Heart right ventricle (tissue), 16 donors: ENCODE measurements around the gene HIBCH. TPM values are rescaled to one million over a fixed set of nuclear protein-coding genes. Genes with fewer than 3 reads are reported as not detected.

Experiments
- ATAC-seq, 8 donors: fragments of 200-7000 bp; cut with Tn5 transposase; one replicate each; pipeline ENCODE4 v1.9.1; 2020; ENCODE audit warnings: mild to moderate bottlenecking in 8 of 8, moderate library complexity in 8 of 8, moderate number of reproducible peaks in 1 of 8
- DNase-seq, 2 donors: peaks; one replicate each; pipeline ENCODE4 v3.0.0-alpha.2; 2020
- H3K27ac ChIP-seq, 10 donors: fragments of 200-600 bp; sonication (generic) in 2 of 10; one replicate each; pipeline versions ENCODE4 v1.5.0 to v1.8.0; 2020 to 2022; ENCODE audit warnings: mild to moderate bottlenecking in 3 of 10
- H3K27me3 ChIP-seq, 7 donors: fragments of 200-600 bp; one replicate each; pipeline ENCODE4 v1.8.0; 2021 to 2022; ENCODE audit warnings: mild to moderate bottlenecking in 2 of 7
- H3K36me3 ChIP-seq, 9 donors: fragments of 200-600 bp; sonication (generic) in 1 of 9; one replicate each; pipeline versions ENCODE4 v1.5.0 to v1.8.0; 2020 to 2022; ENCODE audit warnings: mild to moderate bottlenecking in 2 of 9
- H3K4me1 ChIP-seq, 9 donors: fragments of 200-600 bp; sonication (generic) in 1 of 9; one replicate each; pipeline versions ENCODE4 v1.5.0 to v1.8.0; 2020 to 2022; ENCODE audit warnings: mild to moderate bottlenecking in 4 of 9
- H3K4me3 ChIP-seq, 10 donors: fragments of 200-600 bp; sonication (generic) in 2 of 10; one replicate each; pipeline versions ENCODE4 v1.5.0 to v1.8.0; 2020 to 2022; ENCODE audit warnings: mild to moderate bottlenecking in 7 of 10, moderate library complexity in 2 of 10
- H3K9me3 ChIP-seq, 11 donors: fragments of 200-600 bp in 10 of 11; sonication (generic) in 2 of 11; one replicate each; pipeline versions ENCODE4 v1.5.0 to v1.8.0; 2013 to 2022; ENCODE audit warnings: mild to moderate bottlenecking in 2 of 11, control low read depth in 1 of 11, moderate library complexity in 1 of 11
- WGBS, 2 donors: extraction: QIAGEN DNeasy Blood & Tissue Kit; methylation state at CpG; one replicate each; pipeline ENCODE4 v1.1.7; 2013; ENCODE audit warnings: inconsistent platforms in 1 of 2; 5-methylcytosine and 5-hydroxymethylcytosine counted together
- intact Hi-C, 10 donors: fragments of 100-400 bp; cut with DNase I; formaldehyde crosslinking; loops; one replicate each; pipeline versions ENCODE4 v1.11.1 to v1.14.2; 2022
- polyA plus RNA-seq, 2 donors: library from polyadenylated mRNA; stranded (reverse); fragments of 200-250 nt; gene quantifications; one replicate each; pipeline ENCODE4 v1.2.3, GENCODE V29; 2013
- total RNA-seq, 10 donors: library from RNA; stranded (reverse); fragmentation: NEBNext Ultra II Directional in 3 of 10; extraction: Animal tissue kit (Norgen Biotek cat#: 25700) in 3 of 10; gene quantifications; one replicate each; pipeline versions ENCODE4 v1.2.1 to v1.2.4, GENCODE V29; 2021 to 2023
- TF ChIP-seq, protein P1 (sequence below), 9 donors: fragments of 200-600 bp; sonication (generic) in 2 of 9; IDR thresholded peaks; one replicate each; pipeline versions ENCODE4 v1.5.0 to v1.8.0; 2021 to 2022; ENCODE audit warnings: antibody characterized with exemption in 9 of 9, mild to moderate bottlenecking in 5 of 9, moderate library complexity in 1 of 9
- donor health status: Arrhythmogenic right ventricular cardiomyopathy.
- donor health status: ischemic (EF 13 %, LVEDD 7.1; RV severe dilation, severe dysfunction).
- donor health status: healthy with polysubstance abuse.
- donor health status: DM: no; HTN: yes; CAD: no.
- donor health status: DM: no; HTN: no; CAD: no.
- donor health status: ischemic (EF 25% LVEDD 6.9; RV normal size, moderate dysfunction).
- donor health status: ischemic (EF 25% LVEDD 5.7; RV mildly dilated, moderate dysfunction).
- donor health status: healthy.
- donor health status: DM: yes; HTN: yes; CAD: no.
- donor health status: Ischemic cardiomyopathy.
- donor health status: ischemic (EF 35%, LVEDD 5.7; RV mildly dilated, moderate dysfunction).
- donor health status: nonischemic (EF 11% LVEDD 7.7; RV severe dilation, severe dysfunction).
- donor health status: DM: yes; HTN: yes; CAD: no.
- donor health status: PGD.
- donor health status: ischemic (EF 29% LVEDD 5.4; RV normal size, mild dysfunction).
- donor health status: nonischemic (EF 23%, LVEDD 6.1; RV moderate dilation, normal function).

Gene HIBCH
- total and polyA plus RNA-seq, 12 donors = 7.7 to 38.4 (median 24.8) TPM

DNA sequence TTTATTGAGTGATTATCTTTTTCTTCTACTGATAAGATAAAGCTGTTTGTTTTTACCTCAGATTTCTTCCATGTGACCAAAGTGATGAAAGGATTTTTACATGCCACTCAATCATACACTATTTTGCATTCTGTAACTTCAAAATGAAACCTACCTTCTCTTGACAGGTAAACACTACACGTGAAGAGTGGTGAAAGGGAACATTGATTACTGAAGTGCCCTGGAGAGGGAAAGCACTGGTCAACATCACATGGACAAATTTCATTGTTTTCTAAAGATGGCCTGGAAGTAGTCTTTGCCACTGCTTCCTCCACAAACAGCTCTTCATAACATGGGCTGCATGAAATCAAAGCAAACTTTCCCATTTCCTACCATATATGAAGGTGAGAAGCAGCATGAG, 120.1 kb downstream of the HIBCH start:
- Histone ChIP-seq H3K27me3 (no peaks in the 10 kb centered on the region), H3K4me3 (no peak overlapping the region), H3K27ac (no peak overlapping the region), H3K9me3 (no peaks in the 10 kb centered on the region), H3K36me3 (peaks cover 0 to 56% (median 12%) of the 10 kb centered on the region in 9 donors), H3K4me1 (peaks cover 0 to 20% (median 3%) of the 10 kb centered on the region in 9 donors)
- DNase-seq (no peak), ATAC-seq (peak in 3 of 8 donors; percentile 26 to 42 (median 29))
- WGBS, 2 donors = 33 to 48% methylated on average over 1 of the region's 1 CpG
- intact Hi-C loops = no loop called here
- TF ChIP-seq, protein P1, sequence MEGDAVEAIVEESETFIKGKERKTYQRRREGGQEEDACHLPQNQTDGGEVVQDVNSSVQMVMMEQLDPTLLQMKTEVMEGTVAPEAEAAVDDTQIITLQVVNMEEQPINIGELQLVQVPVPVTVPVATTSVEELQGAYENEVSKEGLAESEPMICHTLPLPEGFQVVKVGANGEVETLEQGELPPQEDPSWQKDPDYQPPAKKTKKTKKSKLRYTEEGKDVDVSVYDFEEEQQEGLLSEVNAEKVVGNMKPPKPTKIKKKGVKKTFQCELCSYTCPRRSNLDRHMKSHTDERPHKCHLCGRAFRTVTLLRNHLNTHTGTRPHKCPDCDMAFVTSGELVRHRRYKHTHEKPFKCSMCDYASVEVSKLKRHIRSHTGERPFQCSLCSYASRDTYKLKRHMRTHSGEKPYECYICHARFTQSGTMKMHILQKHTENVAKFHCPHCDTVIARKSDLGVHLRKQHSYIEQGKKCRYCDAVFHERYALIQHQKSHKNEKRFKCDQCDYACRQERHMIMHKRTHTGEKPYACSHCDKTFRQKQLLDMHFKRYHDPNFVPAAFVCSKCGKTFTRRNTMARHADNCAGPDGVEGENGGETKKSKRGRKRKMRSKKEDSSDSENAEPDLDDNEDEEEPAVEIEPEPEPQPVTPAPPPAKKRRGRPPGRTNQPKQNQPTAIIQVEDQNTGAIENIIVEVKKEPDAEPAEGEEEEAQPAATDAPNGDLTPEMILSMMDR (IDR thresholded peaks at IDR 0.05) = no peak

DNA sequence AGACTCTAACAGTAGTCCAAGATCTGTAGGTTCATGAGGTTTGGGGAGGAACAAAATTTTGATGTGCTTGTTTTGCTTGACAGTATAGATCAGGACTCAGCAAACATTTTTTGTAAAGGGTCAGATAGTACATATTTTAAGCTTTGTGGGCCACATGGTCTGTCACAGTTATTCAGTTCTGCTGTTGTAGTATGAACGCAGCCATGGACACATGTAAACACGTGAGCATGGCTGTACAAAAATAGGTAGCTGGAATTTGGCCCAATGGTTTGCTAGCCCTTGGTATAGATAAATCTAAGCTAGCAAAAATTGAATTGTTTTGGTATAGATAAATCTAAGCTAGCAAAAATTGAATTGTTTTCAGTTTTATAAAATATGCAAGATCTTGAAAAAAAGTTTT, 120.5 kb downstream of the HIBCH start:
- intact Hi-C loops = no loop called here
- H3K4me3 ChIP-seq = no peak overlapping the region
- DNase-seq (no peak), ATAC-seq (peak in 3 of 8 donors; percentile 37 to 82 (median 38))
- H3K27ac ChIP-seq = no peak overlapping the region
- TF ChIP-seq, protein P1 (IDR thresholded peaks at IDR 0.05) = no peak
- H3K9me3 ChIP-seq = no peaks in the 10 kb centered on the region
- no peaks in the 10 kb centered on the region for H3K27me3 ChIP-seq
- WGBS, 2 donors = 38 to 50% methylated on average over 2 of the region's 2 CpGs
- H3K4me1 ChIP-seq = peaks cover 0 to 20% (median 3%) of the 10 kb centered on the region in 9 donors
- peaks cover 0 to 51% (median 12%) of the 10 kb centered on the region in 9 donors for H3K36me3 ChIP-seq

DNA sequence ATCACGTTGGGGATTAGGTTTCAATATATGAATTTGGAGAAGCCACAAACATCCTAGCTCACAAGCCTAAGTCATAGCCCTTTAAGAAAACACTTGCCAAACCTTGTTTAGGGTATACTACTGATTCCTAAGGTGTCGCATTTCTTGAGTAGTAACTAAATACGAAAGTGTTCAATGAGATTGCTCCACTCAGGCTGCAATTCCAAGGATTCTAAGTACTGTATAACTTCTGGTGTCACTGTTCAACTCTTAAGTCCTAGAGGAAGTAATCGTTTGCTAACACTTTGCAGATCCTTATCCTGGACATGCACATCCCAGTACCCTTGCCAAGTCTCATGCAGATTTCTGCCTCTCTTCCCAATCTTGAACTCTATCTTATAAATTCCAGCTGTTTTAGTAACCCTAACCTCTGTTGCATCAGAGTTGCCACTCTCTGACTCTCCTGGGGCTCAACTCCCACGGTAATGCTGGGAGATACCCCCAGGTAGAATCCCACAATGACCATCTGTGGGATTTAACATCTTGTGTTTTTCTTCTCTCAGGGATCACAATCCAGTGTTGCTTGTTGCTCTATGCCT, 122.4 kb downstream of the HIBCH start:
- H3K27me3 ChIP-seq = no peaks in the 10 kb centered on the region
- intact Hi-C loops = no loop called here
- H3K4me1 ChIP-seq = peaks cover 0 to 23% (median 3%) of the 10 kb centered on the region in 9 donors
- H3K4me3 ChIP-seq = no peak overlapping the region
- H3K27ac ChIP-seq = no peak overlapping the region
- ATAC-seq (no peak), DNase-seq (no peak)
- TF ChIP-seq, protein P1 (IDR thresholded peaks at IDR 0.05) = no peak
- WGBS, 2 donors = 65 to 75% methylated on average over 5 of the region's 5 CpGs
- no peaks in the 10 kb centered on the region for H3K9me3 ChIP-seq
- peaks cover 0 to 33% (median 4%) of the 10 kb centered on the region in 9 donors for H3K36me3 ChIP-seq

DNA sequence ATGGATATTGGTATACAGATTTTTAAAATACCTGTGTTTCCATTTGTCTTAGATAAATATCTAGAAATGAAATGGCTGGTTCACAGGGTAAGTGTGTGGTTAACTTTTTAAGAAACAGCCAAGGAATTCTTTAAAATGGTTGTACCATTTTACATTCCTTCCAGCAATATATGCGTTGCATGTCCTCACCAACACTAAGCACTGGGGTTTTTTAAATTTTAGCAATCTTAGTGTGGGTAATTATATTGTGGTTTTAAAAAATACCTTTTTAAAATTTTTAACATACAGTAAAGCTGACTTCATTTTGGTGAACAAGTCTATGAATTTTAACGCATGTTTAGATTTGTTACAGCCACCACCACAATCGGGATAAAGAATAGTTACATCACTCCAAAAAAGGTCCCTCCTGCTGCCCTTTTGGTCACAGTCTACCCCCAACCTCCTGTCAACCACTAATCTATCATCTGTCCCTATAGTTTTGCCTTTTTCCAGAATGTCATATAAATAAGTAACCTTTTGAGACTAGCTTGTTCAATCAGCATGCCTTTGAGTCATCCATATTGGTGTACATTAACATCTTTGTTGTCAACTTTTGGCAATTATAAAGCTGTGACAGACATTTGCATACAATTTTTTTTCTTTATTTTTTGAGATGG, 129.0 kb downstream of the HIBCH start:
- TF ChIP-seq, protein P1 (IDR thresholded peaks at IDR 0.05) = no peak
- ATAC-seq = no peak

More for the DNA sequence above, 129.0 kb downstream of the HIBCH start:
- peaks cover 0 to 7% (median 0%) of the 10 kb centered on the region in 9 donors for H3K4me1 ChIP-seq
- no peak overlapping the region for H3K27ac ChIP-seq
- no peak overlapping the region for H3K4me3 ChIP-seq
- no peaks in the 10 kb centered on the region for H3K9me3 ChIP-seq
- no peaks in the 10 kb centered on the region for H3K36me3 ChIP-seq
- no peak for DNase-seq
- 99% methylated on average over 3 of the region's 3 CpGs for WGBS, 2 donors
- H3K27me3 ChIP-seq = no peaks in the 10 kb centered on the region
- intact Hi-C loops = no loop called here
